GM12892 (cell line): ENCODE results near the gene ERO1A.

Experiments
- POLR2A ChIP-seq: IDR thresholded peaks from 2 replicates; pipeline ENCODE4 v1.6.1; 2011; ENCODE audit warnings: low read depth, low read length, control low read depth
- TAF1 ChIP-seq: IDR thresholded peaks from 2 replicates; pipeline ENCODE4 v1.6.1; 2011; ENCODE audit warnings: low read depth, mild to moderate bottlenecking, control low read depth, low read length, borderline replicate concordance

DNA sequence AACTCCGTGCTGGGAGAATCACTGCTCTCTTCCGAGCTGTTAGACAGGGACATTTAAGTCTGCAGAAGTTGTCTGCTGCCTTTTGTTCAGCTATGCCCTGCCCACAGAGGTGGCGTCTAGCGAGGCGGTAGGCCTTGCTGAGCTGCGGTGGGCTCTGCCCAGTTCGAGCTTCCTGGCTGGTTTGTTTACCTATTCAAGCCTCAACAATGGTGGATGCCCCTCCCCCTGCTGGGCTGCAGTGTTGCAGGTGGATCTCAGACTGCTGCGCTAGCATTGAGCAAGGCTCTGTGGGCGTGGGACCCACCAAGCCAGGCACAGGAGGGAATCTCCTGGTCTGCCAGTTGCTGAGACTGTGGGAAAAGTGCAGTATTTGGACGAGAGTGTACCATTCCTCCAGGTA lies 99.0 kb downstream of the ERO1A start:
- TF ChIP-seq POLR2A (no peak), TAF1 (no peak)
